ENCODE data around the gene COG7. TPM values are rescaled to one million over a fixed set of nuclear protein-coding genes. Genes with fewer than 3 reads are reported as not detected.
"Not testable (repeated sequence)": the region's sequence is repeated elsewhere in the genome, so short reads cannot be mapped to it uniquely, and the experiment has no call there.

COG7 gene
- total RNA-seq, 1 experiment from 2014 or later: 22.6 TPM

DNA sequence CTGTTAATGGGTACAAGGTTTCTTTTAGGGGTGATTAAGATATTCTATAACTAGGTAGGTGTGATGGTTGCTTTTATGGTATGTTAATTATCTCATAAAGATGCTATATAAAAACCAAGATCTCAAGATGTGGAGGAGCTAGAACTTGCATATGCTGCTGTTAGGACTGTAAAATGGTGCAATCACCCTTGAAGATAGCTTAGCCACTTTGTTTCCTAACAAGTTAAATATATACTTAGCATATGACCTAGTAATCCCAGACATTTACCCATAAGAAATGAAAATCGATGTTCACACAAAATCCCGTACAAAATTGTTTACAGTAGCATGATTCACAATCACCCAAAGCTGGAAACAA, 32.2 kb upstream of the COG7 start (continued):
- TF ChIP-seq, protein P1, sequence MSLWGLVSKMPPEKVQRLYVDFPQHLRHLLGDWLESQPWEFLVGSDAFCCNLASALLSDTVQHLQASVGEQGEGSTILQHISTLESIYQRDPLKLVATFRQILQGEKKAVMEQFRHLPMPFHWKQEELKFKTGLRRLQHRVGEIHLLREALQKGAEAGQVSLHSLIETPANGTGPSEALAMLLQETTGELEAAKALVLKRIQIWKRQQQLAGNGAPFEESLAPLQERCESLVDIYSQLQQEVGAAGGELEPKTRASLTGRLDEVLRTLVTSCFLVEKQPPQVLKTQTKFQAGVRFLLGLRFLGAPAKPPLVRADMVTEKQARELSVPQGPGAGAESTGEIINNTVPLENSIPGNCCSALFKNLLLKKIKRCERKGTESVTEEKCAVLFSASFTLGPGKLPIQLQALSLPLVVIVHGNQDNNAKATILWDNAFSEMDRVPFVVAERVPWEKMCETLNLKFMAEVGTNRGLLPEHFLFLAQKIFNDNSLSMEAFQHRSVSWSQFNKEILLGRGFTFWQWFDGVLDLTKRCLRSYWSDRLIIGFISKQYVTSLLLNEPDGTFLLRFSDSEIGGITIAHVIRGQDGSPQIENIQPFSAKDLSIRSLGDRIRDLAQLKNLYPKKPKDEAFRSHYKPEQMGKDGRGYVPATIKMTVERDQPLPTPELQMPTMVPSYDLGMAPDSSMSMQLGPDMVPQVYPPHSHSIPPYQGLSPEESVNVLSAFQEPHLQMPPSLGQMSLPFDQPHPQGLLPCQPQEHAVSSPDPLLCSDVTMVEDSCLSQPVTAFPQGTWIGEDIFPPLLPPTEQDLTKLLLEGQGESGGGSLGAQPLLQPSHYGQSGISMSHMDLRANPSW (CRISPR knock-in tag; conservative IDR thresholded peaks at IDR 0.05; ENCODE audit: low read depth): no peak
- TF ChIP-seq, protein P2, sequence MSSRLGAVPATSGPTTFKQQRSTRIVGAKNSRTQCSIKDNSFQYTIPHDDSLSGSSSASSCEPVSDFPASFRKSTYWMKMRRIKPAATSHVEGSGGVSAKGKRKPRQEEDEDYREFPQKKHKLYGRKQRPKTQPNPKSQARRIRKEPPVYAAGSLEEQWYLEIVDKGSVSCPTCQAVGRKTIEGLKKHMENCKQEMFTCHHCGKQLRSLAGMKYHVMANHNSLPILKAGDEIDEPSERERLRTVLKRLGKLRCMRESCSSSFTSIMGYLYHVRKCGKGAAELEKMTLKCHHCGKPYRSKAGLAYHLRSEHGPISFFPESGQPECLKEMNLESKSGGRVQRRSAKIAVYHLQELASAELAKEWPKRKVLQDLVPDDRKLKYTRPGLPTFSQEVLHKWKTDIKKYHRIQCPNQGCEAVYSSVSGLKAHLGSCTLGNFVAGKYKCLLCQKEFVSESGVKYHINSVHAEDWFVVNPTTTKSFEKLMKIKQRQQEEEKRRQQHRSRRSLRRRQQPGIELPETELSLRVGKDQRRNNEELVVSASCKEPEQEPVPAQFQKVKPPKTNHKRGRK (CRISPR knock-in tag; IDR thresholded peaks at IDR 0.05; ENCODE audit: borderline replicate concordance): no peak
- TF ChIP-seq, protein P3, sequence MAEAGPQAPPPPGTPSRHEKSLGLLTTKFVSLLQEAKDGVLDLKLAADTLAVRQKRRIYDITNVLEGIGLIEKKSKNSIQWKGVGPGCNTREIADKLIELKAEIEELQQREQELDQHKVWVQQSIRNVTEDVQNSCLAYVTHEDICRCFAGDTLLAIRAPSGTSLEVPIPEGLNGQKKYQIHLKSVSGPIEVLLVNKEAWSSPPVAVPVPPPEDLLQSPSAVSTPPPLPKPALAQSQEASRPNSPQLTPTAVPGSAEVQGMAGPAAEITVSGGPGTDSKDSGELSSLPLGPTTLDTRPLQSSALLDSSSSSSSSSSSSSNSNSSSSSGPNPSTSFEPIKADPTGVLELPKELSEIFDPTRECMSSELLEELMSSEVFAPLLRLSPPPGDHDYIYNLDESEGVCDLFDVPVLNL (CRISPR knock-in tag; IDR thresholded peaks at IDR 0.05; ENCODE audit: borderline replicate concordance, low read depth): no peak
- TF ChIP-seq ZNF219 (CRISPR knock-in tag; IDR thresholded peaks at IDR 0.05; ENCODE audit: borderline replicate concordance) (no peak), CREB1 (CRISPR knock-in tag; IDR thresholded peaks at IDR 0.05) (no peak), ZNF396 (CRISPR knock-in tag; IDR thresholded peaks at IDR 0.05; ENCODE audit: borderline replicate concordance) (no peak), SMAD3 (CRISPR knock-in tag; IDR thresholded peaks at IDR 0.05; ENCODE audit: borderline replicate concordance) (no peak), HMGA2 (CRISPR knock-in tag; IDR thresholded peaks at IDR 0.05) (no peak), FOXP1 (CRISPR knock-in tag; IDR thresholded peaks at IDR 0.05; ENCODE audit: borderline replicate concordance) (no peak), ZNF416 (CRISPR knock-in tag; IDR thresholded peaks at IDR 0.05) (no peak)
- TF ChIP-seq, protein P4, sequence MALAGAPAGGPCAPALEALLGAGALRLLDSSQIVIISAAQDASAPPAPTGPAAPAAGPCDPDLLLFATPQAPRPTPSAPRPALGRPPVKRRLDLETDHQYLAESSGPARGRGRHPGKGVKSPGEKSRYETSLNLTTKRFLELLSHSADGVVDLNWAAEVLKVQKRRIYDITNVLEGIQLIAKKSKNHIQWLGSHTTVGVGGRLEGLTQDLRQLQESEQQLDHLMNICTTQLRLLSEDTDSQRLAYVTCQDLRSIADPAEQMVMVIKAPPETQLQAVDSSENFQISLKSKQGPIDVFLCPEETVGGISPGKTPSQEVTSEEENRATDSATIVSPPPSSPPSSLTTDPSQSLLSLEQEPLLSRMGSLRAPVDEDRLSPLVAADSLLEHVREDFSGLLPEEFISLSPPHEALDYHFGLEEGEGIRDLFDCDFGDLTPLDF (CRISPR knock-in tag; IDR thresholded peaks at IDR 0.05): no peak
- TF ChIP-seq, protein P5, sequence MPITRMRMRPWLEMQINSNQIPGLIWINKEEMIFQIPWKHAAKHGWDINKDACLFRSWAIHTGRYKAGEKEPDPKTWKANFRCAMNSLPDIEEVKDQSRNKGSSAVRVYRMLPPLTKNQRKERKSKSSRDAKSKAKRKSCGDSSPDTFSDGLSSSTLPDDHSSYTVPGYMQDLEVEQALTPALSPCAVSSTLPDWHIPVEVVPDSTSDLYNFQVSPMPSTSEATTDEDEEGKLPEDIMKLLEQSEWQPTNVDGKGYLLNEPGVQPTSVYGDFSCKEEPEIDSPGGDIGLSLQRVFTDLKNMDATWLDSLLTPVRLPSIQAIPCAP (CRISPR knock-in tag; IDR thresholded peaks at IDR 0.05): no peak

DNA sequence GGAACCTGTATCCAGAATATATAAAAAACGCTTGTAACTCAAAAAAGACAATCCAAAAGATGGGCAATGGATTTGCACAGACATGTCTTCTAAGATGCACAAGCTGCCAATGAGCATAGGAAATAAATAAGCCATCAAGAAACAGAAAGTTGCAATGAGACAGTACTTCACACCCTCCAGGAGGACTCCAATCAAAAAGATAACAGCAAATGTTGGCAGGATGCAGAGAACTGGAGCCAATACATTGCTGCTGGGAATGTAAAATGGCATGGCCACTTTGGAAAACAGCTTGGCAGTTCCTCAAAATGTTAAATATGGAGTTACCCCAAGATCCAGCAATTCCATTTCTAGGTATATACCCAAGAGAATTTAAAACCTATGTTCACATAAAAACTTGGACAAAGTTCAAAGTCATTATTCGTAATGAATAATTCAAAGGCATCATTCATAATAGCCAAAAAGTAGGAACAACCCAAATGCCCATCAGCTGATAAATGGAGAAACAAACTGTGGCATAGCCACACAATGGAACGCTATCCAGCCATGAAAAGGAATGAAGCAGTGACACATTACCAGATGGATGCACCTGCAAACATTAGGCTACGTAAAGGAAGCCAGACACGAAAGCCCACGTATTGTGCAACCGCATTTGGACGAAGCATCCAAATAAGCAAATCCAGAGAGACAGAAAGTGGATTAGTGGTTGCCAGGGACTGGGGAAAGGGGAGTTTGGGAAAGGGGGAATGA, 31.7 kb upstream of the COG7 start:
- Mint-ChIP-seq H3K4me1 (no peaks in the 10 kb centered on the region), H3K27ac (0 out of 2 replicates have a peak overlapping the region, but pooled peaks have one; percentile 16), H3K36me3 (peaks cover 88% of the 10 kb centered on the region), H3K9me3 (no peaks in the 10 kb centered on the region), H3K4me3 (no peak overlapping the region), H3K27me3 (ENCODE audit: low read depth) (no peaks in the 10 kb centered on the region)
- DNase-seq (ENCODE audit: low spot score) (no peak), ATAC-seq (no peak)
- POLR2A ChIA-PET: no interaction called here
- TF ChIP-seq, protein P6, sequence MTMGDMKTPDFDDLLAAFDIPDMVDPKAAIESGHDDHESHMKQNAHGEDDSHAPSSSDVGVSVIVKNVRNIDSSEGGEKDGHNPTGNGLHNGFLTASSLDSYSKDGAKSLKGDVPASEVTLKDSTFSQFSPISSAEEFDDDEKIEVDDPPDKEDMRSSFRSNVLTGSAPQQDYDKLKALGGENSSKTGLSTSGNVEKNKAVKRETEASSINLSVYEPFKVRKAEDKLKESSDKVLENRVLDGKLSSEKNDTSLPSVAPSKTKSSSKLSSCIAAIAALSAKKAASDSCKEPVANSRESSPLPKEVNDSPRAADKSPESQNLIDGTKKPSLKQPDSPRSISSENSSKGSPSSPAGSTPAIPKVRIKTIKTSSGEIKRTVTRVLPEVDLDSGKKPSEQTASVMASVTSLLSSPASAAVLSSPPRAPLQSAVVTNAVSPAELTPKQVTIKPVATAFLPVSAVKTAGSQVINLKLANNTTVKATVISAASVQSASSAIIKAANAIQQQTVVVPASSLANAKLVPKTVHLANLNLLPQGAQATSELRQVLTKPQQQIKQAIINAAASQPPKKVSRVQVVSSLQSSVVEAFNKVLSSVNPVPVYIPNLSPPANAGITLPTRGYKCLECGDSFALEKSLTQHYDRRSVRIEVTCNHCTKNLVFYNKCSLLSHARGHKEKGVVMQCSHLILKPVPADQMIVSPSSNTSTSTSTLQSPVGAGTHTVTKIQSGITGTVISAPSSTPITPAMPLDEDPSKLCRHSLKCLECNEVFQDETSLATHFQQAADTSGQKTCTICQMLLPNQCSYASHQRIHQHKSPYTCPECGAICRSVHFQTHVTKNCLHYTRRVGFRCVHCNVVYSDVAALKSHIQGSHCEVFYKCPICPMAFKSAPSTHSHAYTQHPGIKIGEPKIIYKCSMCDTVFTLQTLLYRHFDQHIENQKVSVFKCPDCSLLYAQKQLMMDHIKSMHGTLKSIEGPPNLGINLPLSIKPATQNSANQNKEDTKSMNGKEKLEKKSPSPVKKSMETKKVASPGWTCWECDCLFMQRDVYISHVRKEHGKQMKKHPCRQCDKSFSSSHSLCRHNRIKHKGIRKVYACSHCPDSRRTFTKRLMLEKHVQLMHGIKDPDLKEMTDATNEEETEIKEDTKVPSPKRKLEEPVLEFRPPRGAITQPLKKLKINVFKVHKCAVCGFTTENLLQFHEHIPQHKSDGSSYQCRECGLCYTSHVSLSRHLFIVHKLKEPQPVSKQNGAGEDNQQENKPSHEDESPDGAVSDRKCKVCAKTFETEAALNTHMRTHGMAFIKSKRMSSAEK (CRISPR knock-in tag; IDR thresholded peaks at IDR 0.05; ENCODE audit: borderline replicate concordance): no peak
- TF ChIP-seq, protein P2 (CRISPR knock-in tag; IDR thresholded peaks at IDR 0.05; ENCODE audit: borderline replicate concordance): no peak
- TF ChIP-seq EMX1 (CRISPR knock-in tag; IDR thresholded peaks at IDR 0.05): no peak
- CTCF ChIA-PET: interaction anchor here (1.4 kb wide), 1 partner anchor 112 kb away, joined by 4 read pairs; no protein-coding TSS in a partner anchor

DNA sequence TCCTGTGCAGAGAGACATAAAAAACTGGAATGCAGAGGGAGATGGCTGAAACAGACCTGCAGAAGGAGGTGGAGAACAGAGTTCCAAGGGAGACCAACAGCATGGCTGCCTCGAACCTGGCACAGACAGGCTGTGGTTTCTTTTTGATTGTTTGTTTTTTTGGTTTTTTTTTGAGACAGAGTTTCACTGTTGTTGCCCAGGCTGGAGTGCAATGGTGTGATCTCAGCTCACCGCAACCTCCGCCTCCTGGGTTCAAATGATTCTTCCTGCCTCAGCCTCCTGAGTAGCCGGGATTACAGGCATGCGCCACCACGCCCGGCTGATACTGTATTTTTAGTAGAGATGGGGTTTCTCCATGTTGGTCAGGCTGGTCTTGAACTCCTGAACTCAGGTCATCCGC, 30.5 kb upstream of the COG7 start:
- ATAC-seq; POLR2A ChIA-PET; H3K4me1 Mint-ChIP-seq; DNase-seq (ENCODE audit: low spot score); CTCF ChIA-PET; H3K27me3 Mint-ChIP-seq (ENCODE audit: low read depth); H3K9me3 Mint-ChIP-seq; H3K4me3 Mint-ChIP-seq: not testable (repeated sequence)
- Mint-ChIP-seq H3K36me3 (peaks cover 90% of the 10 kb centered on the region), H3K27ac (peak overlapping the region; percentile 63; the same call in 1 of the 2 replicates)
